ENCODE measurements around the gene DUS3L. TPM values are rescaled to one million over a fixed set of nuclear protein-coding genes. Genes with fewer than 3 reads are reported as not detected.

DUS3L gene
- total RNA-seq, 1 donor from 2014 or later = 39.0 TPM

- Histone ChIP-seq H3K9me3 (no peaks in the 10 kb centered on the region), H3K36me3 (no peaks in the 10 kb centered on the region), H3K4me1 (peaks cover 12% of the 10 kb centered on the region), H3K27ac (no peak overlapping the region), H3K27me3 (no peaks in the 10 kb centered on the region), H3K4me3 (no peak overlapping the region)
- DNase-seq (ENCODE audit: extremely low spot score in 2 of 2) = no peak
- TF ChIP-seq CTCF (IDR thresholded peaks at IDR 0.05) (no peak), POLR2A (IDR thresholded peaks at IDR 0.05) (no peak), POLR2AphosphoS5 (IDR thresholded peaks at IDR 0.05; ENCODE audit: insufficient read depth in 1 of 2, low read depth in 1 of 2) (no peak)
- intact Hi-C loops (cut with DNase I) = no loop called here
Measured at GRCh38 chr19:5798244-5798643, 7.3 kb upstream of the DUS3L start.

- no peaks in the 10 kb centered on the region for H3K4me1 ChIP-seq
- DNase-seq (ENCODE audit: extremely low spot score in 2 of 2) = no peak
- TF ChIP-seq CTCF (IDR thresholded peaks at IDR 0.05) (no peak), POLR2A (IDR thresholded peaks at IDR 0.05) (no peak), POLR2AphosphoS5 (IDR thresholded peaks at IDR 0.05; ENCODE audit: insufficient read depth in 1 of 2, low read depth in 1 of 2) (no peak)
- intact Hi-C loops (cut with DNase I) = no loop called here
- H3K27me3 ChIP-seq = no peaks in the 10 kb centered on the region
- H3K4me3 ChIP-seq = no peak overlapping the region
- H3K9me3 ChIP-seq = no peaks in the 10 kb centered on the region
- H3K27ac ChIP-seq = no peak overlapping the region
- no peaks in the 10 kb centered on the region for H3K36me3 ChIP-seq
Measured at GRCh38 chr19:5795382-5795919, 4.5 kb upstream of the DUS3L start.

GRCh38 chr19:5793188-5793587, 2.2 kb upstream of the DUS3L start:
- Histone ChIP-seq H3K4me1 (peaks cover 13% of the 10 kb centered on the region), H3K27me3 (no peaks in the 10 kb centered on the region), H3K4me3 (no peak overlapping the region), H3K9me3 (no peaks in the 10 kb centered on the region), H3K36me3 (peaks cover 0 to 18% of the 10 kb centered on the region in 2 donors), H3K27ac (no peak overlapping the region)
- no peak for TF ChIP-seq POLR2AphosphoS5 (IDR thresholded peaks at IDR 0.05; ENCODE audit: insufficient read depth in 1 of 2, low read depth in 1 of 2)
- no peak for TF ChIP-seq POLR2A (IDR thresholded peaks at IDR 0.05)
- TF ChIP-seq CTCF (IDR thresholded peaks at IDR 0.05) = no peak
- intact Hi-C loops (cut with DNase I) = no loop called here
- DNase-seq (ENCODE audit: extremely low spot score in 2 of 2) = no peak

GRCh38 chr19:5792224-5792623, 1.3 kb upstream of the DUS3L start:
- DNase-seq (ENCODE audit: extremely low spot score in 2 of 2) = no peak
- no peak for TF ChIP-seq POLR2A (IDR thresholded peaks at IDR 0.05)
- TF ChIP-seq CTCF (IDR thresholded peaks at IDR 0.05) = no peak
- TF ChIP-seq POLR2AphosphoS5 (IDR thresholded peaks at IDR 0.05; ENCODE audit: insufficient read depth in 1 of 2, low read depth in 1 of 2) = no peak
- H3K27ac ChIP-seq = no peak overlapping the region
- H3K4me3 ChIP-seq = no peak overlapping the region
- H3K4me1 ChIP-seq = peaks cover 13% of the 10 kb centered on the region
- intact Hi-C loops (cut with DNase I) = no loop called here
- H3K9me3 ChIP-seq = no peaks in the 10 kb centered on the region
- peaks cover 0 to 27% of the 10 kb centered on the region in 2 donors for H3K36me3 ChIP-seq
- no peaks in the 10 kb centered on the region for H3K27me3 ChIP-seq

GRCh38 chr19:5789886-5790558, 941 bp downstream of the DUS3L start:
- Histone ChIP-seq H3K9me3 (no peaks in the 10 kb centered on the region), H3K4me1 (peaks cover 13% of the 10 kb centered on the region), H3K36me3 (peaks cover 0 to 49% of the 10 kb centered on the region in 2 donors), H3K4me3 (peak overlapping the region; percentile 70 to 93), H3K27ac (peak overlapping the region; percentile 94), H3K27me3 (no peaks in the 10 kb centered on the region)
- peak in 1 of 2 donors; percentile 95 for DNase-seq (ENCODE audit: extremely low spot score in 2 of 2)
- intact Hi-C loops (cut with DNase I) = no loop called here
- TF ChIP-seq POLR2A (IDR thresholded peaks at IDR 0.05) (no peak), POLR2AphosphoS5 (IDR thresholded peaks at IDR 0.05; ENCODE audit: insufficient read depth in 1 of 2, low read depth in 1 of 2) (no peak), CTCF (IDR thresholded peaks at IDR 0.05) (no peak)
